ENCODE measurements around the gene UNC79.
A peak's percentile ranks its signal among the peaks of the same experiment; 100 is the strongest.

Gene UNC79

GRCh38 chr14:93540235-93540634, 109.5 kb downstream of the UNC79 start:
- in situ Hi-C loops (cut with HindIII; ENCODE audit: low pct_ligation_motif_present, low sequenced_read_pairs), result no loop called here
- no peak for DNase-seq
- Histone ChIP-seq H3K4me3 (ENCODE audit: low read depth, low read length) (no peak overlapping the region), H3K27me3 (replicated peaks) (no peaks in the 10 kb centered on the region), H3K36me3 (replicated peaks) (no peaks in the 10 kb centered on the region), H3K27ac (no peak overlapping the region)
- TF ChIP-seq CTCF (IDR thresholded peaks at IDR 0.05; ENCODE audit: low read depth, low read length, missing control alignments), result no peak

- H3K36me3 ChIP-seq (replicated peaks), result no peaks in the 10 kb centered on the region
- no peak for DNase-seq
- H3K27ac ChIP-seq, result no peak overlapping the region
- H3K4me3 ChIP-seq (ENCODE audit: low read depth, low read length), result no peak overlapping the region
- H3K27me3 ChIP-seq (replicated peaks), result no peaks in the 10 kb centered on the region
- TF ChIP-seq CTCF (IDR thresholded peaks at IDR 0.05; ENCODE audit: low read depth, low read length, missing control alignments), result peak; percentile 40
- in situ Hi-C loops (cut with HindIII; ENCODE audit: low pct_ligation_motif_present, low sequenced_read_pairs), result no loop called here
Measured at GRCh38 chr14:93543766-93544165, 113.0 kb downstream of the UNC79 start.

- Histone ChIP-seq H3K4me3 (ENCODE audit: low read depth, low read length) (no peak overlapping the region), H3K27ac (no peak overlapping the region), H3K27me3 (replicated peaks) (no peaks in the 10 kb centered on the region), H3K36me3 (replicated peaks) (no peaks in the 10 kb centered on the region)
- no peak for DNase-seq
- in situ Hi-C loops (cut with HindIII; ENCODE audit: low pct_ligation_motif_present, low sequenced_read_pairs), result no loop called here
- TF ChIP-seq CTCF (IDR thresholded peaks at IDR 0.05; ENCODE audit: low read depth, low read length, missing control alignments), result no peak
Measured at GRCh38 chr14:93544212-93544611, 113.5 kb downstream of the UNC79 start.

GRCh38 chr14:93546642-93547041, 115.9 kb downstream of the UNC79 start:
- in situ Hi-C loops (cut with HindIII; ENCODE audit: low pct_ligation_motif_present, low sequenced_read_pairs), result no loop called here
- no peak for DNase-seq

GRCh38 chr14:93548102-93548843, 117.5 kb downstream of the UNC79 start:
- Histone ChIP-seq H3K4me3 (ENCODE audit: low read depth, low read length) (no peak overlapping the region), H3K27me3 (replicated peaks) (no peaks in the 10 kb centered on the region), H3K36me3 (replicated peaks) (no peaks in the 10 kb centered on the region), H3K27ac (no peak overlapping the region)
- no peak for DNase-seq
- TF ChIP-seq CTCF (IDR thresholded peaks at IDR 0.05; ENCODE audit: low read depth, low read length, missing control alignments), result no peak
- in situ Hi-C loops (cut with HindIII; ENCODE audit: low pct_ligation_motif_present, low sequenced_read_pairs), result no loop called here

More at GRCh38 chr14:93546642-93547041, 115.9 kb downstream of the UNC79 start:
- Histone ChIP-seq H3K27me3 (replicated peaks) (no peaks in the 10 kb centered on the region), H3K27ac (no peak overlapping the region), H3K36me3 (replicated peaks) (no peaks in the 10 kb centered on the region), H3K4me3 (ENCODE audit: low read depth, low read length) (no peak overlapping the region)
- no peak for TF ChIP-seq CTCF (IDR thresholded peaks at IDR 0.05; ENCODE audit: low read depth, low read length, missing control alignments)

- TF ChIP-seq CTCF (IDR thresholded peaks at IDR 0.05; ENCODE audit: low read depth, low read length, missing control alignments), result no peak
- Histone ChIP-seq H3K4me3 (ENCODE audit: low read depth, low read length) (no peak overlapping the region), H3K36me3 (replicated peaks) (no peaks in the 10 kb centered on the region), H3K27ac (no peak overlapping the region), H3K27me3 (replicated peaks) (no peaks in the 10 kb centered on the region)
- in situ Hi-C loops (cut with HindIII; ENCODE audit: low pct_ligation_motif_present, low sequenced_read_pairs), result no loop called here
- DNase-seq, result no peak
Measured at GRCh38 chr14:93549595-93549994, 118.9 kb downstream of the UNC79 start.
